Heart left ventricle (tissue), 16 donors: Measurements from ENCODE around the gene CNST. TPM values are rescaled to one million over a fixed set of nuclear protein-coding genes. Genes with fewer than 3 reads are reported as not detected.

Experiments
- ATAC-seq, 4 donors: fragments of 200-7000 bp; cut with Tn5 transposase; one replicate each; pipeline ENCODE4 v1.9.1; 2020 to 2022; ENCODE audit warnings: moderate library complexity in 4 of 4, mild to moderate bottlenecking in 3 of 4, moderate number of reproducible peaks in 1 of 4
- DNase-seq, 5 donors: peaks; one replicate each; pipeline ENCODE4 v3.0.0-alpha.2; 2020
- H3K27ac ChIP-seq, 12 donors: fragments of 200-600 bp; sonication (generic) in 4 of 12; one replicate each; pipeline versions ENCODE4 v1.5.0 to v1.8.0; 2016 to 2022; ENCODE audit warnings: mild to moderate bottlenecking in 2 of 12
- H3K27me3 ChIP-seq, 9 donors: fragments of 200-600 bp; sonication (generic) in 2 of 9; one replicate each; pipeline versions ENCODE4 v1.5.1 to v1.8.0; 2016 to 2022; ENCODE audit warnings: mild to moderate bottlenecking in 3 of 9
- H3K36me3 ChIP-seq, 9 donors: fragments of 200-600 bp; sonication (generic) in 2 of 9; one replicate each; pipeline versions ENCODE4 v1.5.0 to v1.8.0; 2018 to 2022; ENCODE audit warnings: mild to moderate bottlenecking in 2 of 9
- H3K4me1 ChIP-seq, 12 donors: fragments of 200-600 bp; sonication (generic) in 4 of 12; one replicate each; pipeline versions ENCODE4 v1.5.0 to v1.8.0; 2016 to 2022; ENCODE audit warnings: mild to moderate bottlenecking in 3 of 12
- H3K4me3 ChIP-seq, 12 donors: fragments of 200-600 bp; sonication (generic) in 4 of 12; one replicate each; pipeline versions ENCODE4 v1.5.0 to v1.8.0; 2017 to 2022; ENCODE audit warnings: mild to moderate bottlenecking in 9 of 12, moderate library complexity in 4 of 12
- H3K9me3 ChIP-seq, 12 donors: fragments of 200-600 bp; sonication (generic) in 4 of 12; one replicate each; pipeline versions ENCODE4 v1.5.0 to v1.8.0; 2016 to 2022; ENCODE audit warnings: mild to moderate bottlenecking in 1 of 12
- CTCF ChIP-seq, 12 donors: fragments of 200-600 bp; sonication (generic) in 4 of 12; IDR thresholded peaks; one replicate each; pipeline versions ENCODE4 v1.5.0 to v1.8.0; 2018 to 2022; ENCODE audit warnings: antibody characterized with exemption in 12 of 12, mild to moderate bottlenecking in 5 of 12
- POLR2A ChIP-seq, 2 donors: fragments of 450-650 bp; IDR thresholded peaks; one replicate each; pipeline ENCODE4 v1.6.1; 2017; ENCODE audit warnings: antibody characterized with exemption in 2 of 2, mild to moderate bottlenecking in 2 of 2, moderate library complexity in 2 of 2
- WGBS, 4 donors: extraction: QIAGEN DNeasy Blood & Tissue Kit in 2 of 4; methylation state at CpG; one replicate each; pipeline versions ENCODE4 v1.1.5 to v1.1.7; 2013 to 2018; 5-methylcytosine and 5-hydroxymethylcytosine counted together
- intact Hi-C, 10 donors: fragments of 100-400 bp; cut with DNase I; formaldehyde crosslinking; loops; one replicate each; pipeline versions ENCODE4 v1.11.1 to v1.14.2; 2022
- polyA plus RNA-seq, 2 donors: library from polyadenylated mRNA; stranded (reverse); fragments of 200-250 nt; gene quantifications; one replicate each; pipeline ENCODE4 v1.2.3, GENCODE V29; 2013
- total RNA-seq, 9 donors: library from RNA; depleted of rRNA in 2 of 9; stranded (reverse); fragments of >200 nt in 2 of 9; fragmentation: NEBNext Ultra II Directional in 3 of 9; extraction: Animal tissue kit (Norgen Biotek cat#: 25700) in 3 of 9; gene quantifications; one replicate each; pipeline versions ENCODE4 v1.1.0 to v1.2.4, GENCODE V29; 2016 to 2023
- donor health status: ischemic (EF 13 %, LVEDD 7.1; RV severe dilation, severe dysfunction).
- donor health status: healthy with polysubstance abuse.
- donor health status: DM: no; HTN: yes; CAD: no.
- donor health status: DM: no; HTN: no; CAD: no.
- donor health status: ischemic (EF 25% LVEDD 6.9; RV normal size, moderate dysfunction).
- donor health status: ischemic (EF 25% LVEDD 5.7; RV mildly dilated, moderate dysfunction).
- donor health status: healthy.
- donor health status: DM: yes; HTN: yes; CAD: no.
- donor health status: ischemic (EF 35%, LVEDD 5.7; RV mildly dilated, moderate dysfunction).
- donor health status: nonischemic (EF 11% LVEDD 7.7; RV severe dilation, severe dysfunction).
- donor health status: DM: yes; HTN: yes; CAD: no.
- donor health status: PGD.
- donor health status: ischemic (EF 29% LVEDD 5.4; RV normal size, mild dysfunction).
- donor health status: nonischemic (EF 23%, LVEDD 6.1; RV moderate dilation, normal function).

CNST gene
- total and polyA plus RNA-seq, 11 donors: 3.9 to 23.9 (median 17.6) TPM

- no peak overlapping the region for H3K4me3 ChIP-seq
- H3K27ac ChIP-seq: peak overlapping the region in 11 of 12 donors; percentile 50 to 80 (median 67)
- H3K36me3 ChIP-seq: no peaks in the 10 kb centered on the region
- H3K27me3 ChIP-seq: no peaks in the 10 kb centered on the region
- peaks cover 6 to 43% (median 23%) of the 10 kb centered on the region in 12 donors for H3K4me1 ChIP-seq
- TF ChIP-seq POLR2A (IDR thresholded peaks at IDR 0.05) (no peak), CTCF (IDR thresholded peaks at IDR 0.05) (no peak)
- DNase-seq (no peak), ATAC-seq (no peak)
- intact Hi-C loops: loop anchor here in 6 of 10 donors (2.0 to 5.0 kb wide), 3 partner anchors 37 to 43 kb away; partner anchors contain the start of genes CNST (in 4 of the 6) and TFB2M (in 4 of the 6)
- 89 to 94% (median 91%) methylated on average over 4 of the region's 4 CpGs for WGBS, 4 donors
- H3K9me3 ChIP-seq: no peaks in the 10 kb centered on the region
These were observed 43.4 kb downstream of the CNST start for GRCh38 chr1:246609632-246610031.

GRCh38 chr1:246613096-246613758 is 47.0 kb downstream of the CNST start:
- DNase-seq: no peak
- no peaks in the 10 kb centered on the region for H3K27me3 ChIP-seq
- no peak overlapping the region for H3K27ac ChIP-seq
- 74 to 80% (median 75%) methylated on average over 6 of the region's 6 CpGs for WGBS, 4 donors
- no peaks in the 10 kb centered on the region for H3K36me3 ChIP-seq
- H3K4me3 ChIP-seq: no peak overlapping the region
- peaks cover 5 to 57% (median 22%) of the 10 kb centered on the region in 12 donors for H3K4me1 ChIP-seq
- intact Hi-C loops: loop anchor here in 2 of 10 donors (5.0 kb wide), 1 partner anchor 46 kb away; the partner anchor contains the start of genes CNST (in 2 of the 2) and TFB2M (in 2 of the 2)
- ATAC-seq: no peak
- TF ChIP-seq POLR2A (IDR thresholded peaks at IDR 0.05) (no peak), CTCF (IDR thresholded peaks at IDR 0.05) (no peak)
- no peaks in the 10 kb centered on the region for H3K9me3 ChIP-seq

- Histone ChIP-seq H3K27ac (peak overlapping the region in 7 of 12 donors; percentile 1 to 76 (median 61)), H3K27me3 (no peaks in the 10 kb centered on the region), H3K9me3 (no peaks in the 10 kb centered on the region), H3K4me1 (peaks cover 0 to 40% (median 7%) of the 10 kb centered on the region in 12 donors), H3K36me3 (peaks cover 0 to 12% (median 3%) of the 10 kb centered on the region in 9 donors), H3K4me3 (no peak overlapping the region)
- no peak for DNase-seq
- TF ChIP-seq CTCF (IDR thresholded peaks at IDR 0.05) (no peak), POLR2A (IDR thresholded peaks at IDR 0.05) (no peak)
- ATAC-seq: peak in 1 of 4 donors; percentile 18
- intact Hi-C loops: loop anchor here in 1 of 10 donors (2.0 kb wide), 1 partner anchor 50 kb away; the partner anchor contains the start of genes CNST and TFB2M
These were observed 50.9 kb downstream of the CNST start for GRCh38 chr1:246617156-246617555.

GRCh38 chr1:246617768-246618167 is 51.5 kb downstream of the CNST start:
- intact Hi-C loops: loop anchor here in 1 of 10 donors (2.0 kb wide), 1 partner anchor 51 kb away; the partner anchor contains the start of genes CNST and TFB2M
- TF ChIP-seq POLR2A (IDR thresholded peaks at IDR 0.05) (no peak), CTCF (IDR thresholded peaks at IDR 0.05) (no peak)
- peak overlapping the region in 2 of 12 donors; percentile 2 to 29 for H3K4me3 ChIP-seq
- peak; percentile 75 to 91 (median 81) for ATAC-seq
- 53 to 67% (median 60%) methylated on average over 3 of the region's 3 CpGs for WGBS, 4 donors
- H3K36me3 ChIP-seq: peaks cover 0 to 18% (median 5%) of the 10 kb centered on the region in 9 donors
- peak overlapping the region in 8 of 12 donors; percentile 1 to 76 (median 56) for H3K27ac ChIP-seq
- no peak for DNase-seq
- H3K27me3 ChIP-seq: no peaks in the 10 kb centered on the region
- H3K9me3 ChIP-seq: no peaks in the 10 kb centered on the region
- peaks cover 0 to 43% (median 6%) of the 10 kb centered on the region in 12 donors for H3K4me1 ChIP-seq
